Breast epithelium (tissue), 4 donors: Measurements from ENCODE around the gene SLC16A12. TPM values are rescaled to one million over a fixed set of nuclear protein-coding genes. Genes with fewer than 3 reads are reported as not detected.
"Not testable (repeated sequence)": the region's sequence is repeated elsewhere in the genome, so short reads cannot be mapped to it uniquely, and the experiment has no call there.

ENCODE experiments used
- DNase-seq, 2 donors: peaks; one replicate each; pipeline ENCODE4 v3.0.0-alpha.2; 2019; ENCODE audit warnings: low spot score in 2 of 2
- H3K27ac ChIP-seq, 2 donors: fragments of 200-600 bp; sonication (generic) in 1 of 2; one replicate each; pipeline ENCODE4 v1.5.1; 2016 to 2019; ENCODE audit warnings: mild to moderate bottlenecking in 1 of 2
- H3K27me3 ChIP-seq, 2 donors: fragments of 200-600 bp; sonication (generic) in 1 of 2; one replicate each; pipeline versions ENCODE4 v1.5.1 to v1.6.0; 2017 to 2019; ENCODE audit warnings: control low read depth in 1 of 2, mild to moderate bottlenecking in 1 of 2
- H3K36me3 ChIP-seq: fragments of 200-600 bp; one replicate; pipeline ENCODE4 v1.5.1; 2019
- H3K4me1 ChIP-seq, 2 donors: fragments of 200-600 bp; sonication (generic); one replicate each; pipeline ENCODE4 v1.5.1; 2016 to 2019; ENCODE audit warnings: control low read depth in 1 of 2
- H3K4me3 ChIP-seq, 3 donors: fragments of 200-600 bp; sonication (generic); 1 replicate in 2 of 3; 2 replicates in 1 of 3; pipeline ENCODE4 v1.5.1; 2016 to 2019; ENCODE audit warnings: mild to moderate bottlenecking in 3 of 3, moderate library complexity in 2 of 3
- H3K9me3 ChIP-seq, 2 donors: fragments of 200-600 bp; sonication (generic) in 1 of 2; one replicate each; pipeline ENCODE4 v1.5.1; 2016 to 2019; ENCODE audit warnings: control low read depth in 1 of 2
- CTCF ChIP-seq, 3 donors: fragments of 450-650 bp; IDR thresholded peaks; one replicate each; pipeline ENCODE4 v1.5.1; 2016 to 2017; ENCODE audit warnings: antibody characterized with exemption in 3 of 3, mild to moderate bottlenecking in 3 of 3, moderate library complexity in 3 of 3
- POLR2A ChIP-seq: fragments of 450-650 bp; IDR thresholded peaks from one replicate; pipeline ENCODE4 v1.6.1; 2016; ENCODE audit warnings: antibody characterized with exemption, mild to moderate bottlenecking, moderate library complexity
- POLR2AphosphoS5 ChIP-seq, 3 donors: sonication (generic); formaldehyde crosslinking; IDR thresholded peaks; one replicate each; pipeline ENCODE4 v1.6.1; 2017; ENCODE audit warnings: antibody characterized with exemption in 3 of 3
- intact Hi-C: fragments of 100-400 bp; cut with DNase I; formaldehyde crosslinking; loops from one replicate; pipeline ENCODE4 v1.15.1; 2023; ENCODE audit warnings: low total_unique reads
- total RNA-seq, 3 donors: library from RNA; depleted of rRNA; stranded (reverse); fragments of >200 nt; gene quantifications; one replicate each; pipeline ENCODE4 v1.1.0, GENCODE V29; 2016

The SLC16A12 gene
- total RNA-seq, 3 donors from 2014 or later, result 2.6 to 4.8 (median 3.4) TPM

- Histone ChIP-seq H3K4me3 (peak within 1 kb of the TSS; percentile 84 to 95 (median 87)), H3K9me3 (no peaks in the 10 kb centered on the region), H3K27me3 (no peaks in the 10 kb centered on the region), H3K36me3 (no peaks in the 10 kb centered on the region), H3K4me1 (no peaks in the 10 kb centered on the region), H3K27ac (peak within 1 kb of the TSS; percentile 96 to 97)
- intact Hi-C loops, result no loop called here
- TF ChIP-seq POLR2A (peak; percentile 9), POLR2AphosphoS5 (IDR thresholded peaks at IDR 0.05) (peak in 2 of 3 donors; percentile 21 to 67), CTCF (IDR thresholded peaks at IDR 0.05) (no peak)
- peak; percentile 48 to 57 for DNase-seq
Observed at GRCh38 chr10:89414146-89414878, 121.1 kb downstream of the SLC16A12 start, which contains the start of gene IFIT5. TSS of gene IFIT5 (plus strand) at chr10:89414568. CDS start at chr10:89414799, 231 bp downstream.

- Histone ChIP-seq H3K9me3 (no peaks in the 10 kb centered on the region), H3K27me3 (no peaks in the 10 kb centered on the region), H3K4me3 (peak overlapping the region in 1 of 3 donors; percentile 95), H3K4me1 (no peaks in the 10 kb centered on the region), H3K36me3 (no peaks in the 10 kb centered on the region), H3K27ac (peak overlapping the region; percentile 96 to 97)
- no peak for DNase-seq
- TF ChIP-seq POLR2A (no peak), CTCF (IDR thresholded peaks at IDR 0.05) (no peak), POLR2AphosphoS5 (IDR thresholded peaks at IDR 0.05) (no peak)
- intact Hi-C loops, result no loop called here
Observed at GRCh38 chr10:89413398-89413912, 121.9 kb downstream of the SLC16A12 start.

GRCh38 chr10:89412276-89412675, 123.1 kb downstream of the SLC16A12 start:
- H3K27ac ChIP-seq, intact Hi-C loops, H3K4me3 ChIP-seq, H3K4me1 ChIP-seq, DNase-seq, H3K9me3 ChIP-seq, H3K27me3 ChIP-seq, H3K36me3 ChIP-seq: not testable (repeated sequence)

- H3K4me1 ChIP-seq, DNase-seq, H3K36me3 ChIP-seq, intact Hi-C loops, H3K9me3 ChIP-seq, H3K27me3 ChIP-seq, H3K4me3 ChIP-seq: not testable (repeated sequence)
- peak overlapping the region; percentile 16 to 33 for H3K27ac ChIP-seq
Observed at GRCh38 chr10:89411135-89411534, 124.3 kb downstream of the SLC16A12 start.

- H3K27me3 ChIP-seq, H3K4me1 ChIP-seq, H3K9me3 ChIP-seq, H3K4me3 ChIP-seq, H3K36me3 ChIP-seq, DNase-seq, intact Hi-C loops: not testable (repeated sequence)
- peak overlapping the region in 1 of 2 donors; percentile 33 for H3K27ac ChIP-seq
Observed at GRCh38 chr10:89410551-89410950, 124.8 kb downstream of the SLC16A12 start.

- intact Hi-C loops, result loop anchor here (5.0 kb wide), 1 partner anchor 362 kb away; no protein-coding TSS in a partner anchor
- H3K9me3 ChIP-seq, H3K36me3 ChIP-seq, H3K27me3 ChIP-seq, H3K27ac ChIP-seq, DNase-seq, H3K4me1 ChIP-seq, H3K4me3 ChIP-seq: not testable (repeated sequence)
Observed at GRCh38 chr10:89409282-89409681, 126.1 kb downstream of the SLC16A12 start.

GRCh38 chr10:89407792-89408191, 127.6 kb downstream of the SLC16A12 start:
- DNase-seq, H3K27me3 ChIP-seq, H3K9me3 ChIP-seq, H3K4me1 ChIP-seq, H3K27ac ChIP-seq, H3K4me3 ChIP-seq, H3K36me3 ChIP-seq: not testable (repeated sequence)
- intact Hi-C loops, result loop anchor here (5.0 kb wide), 1 partner anchor 360 kb away; no protein-coding TSS in a partner anchor

GRCh38 chr10:89406178-89406577, 129.2 kb downstream of the SLC16A12 start:
- not testable (repeated sequence) for DNase-seq, H3K4me1 ChIP-seq, H3K27me3 ChIP-seq, H3K27ac ChIP-seq, H3K9me3 ChIP-seq, H3K4me3 ChIP-seq, H3K36me3 ChIP-seq
- intact Hi-C loops, result loop anchor here (5.0 kb wide), 1 partner anchor 359 kb away; no protein-coding TSS in a partner anchor
